ENCODE measurements around the gene PSMD11. TPM values are rescaled to one million over a fixed set of nuclear protein-coding genes. Genes with fewer than 3 reads are reported as not detected.
A peak's percentile ranks its signal among the peaks of the same experiment; 100 is the strongest.

PSMD11 gene
- total and polyA plus RNA-seq, 8 donors, result 22.1 to 39.4 (median 32.7) TPM

GRCh38 chr17:32429598-32429997 is 14.7 kb upstream of the PSMD11 start:
- TF ChIP-seq, protein P1, sequence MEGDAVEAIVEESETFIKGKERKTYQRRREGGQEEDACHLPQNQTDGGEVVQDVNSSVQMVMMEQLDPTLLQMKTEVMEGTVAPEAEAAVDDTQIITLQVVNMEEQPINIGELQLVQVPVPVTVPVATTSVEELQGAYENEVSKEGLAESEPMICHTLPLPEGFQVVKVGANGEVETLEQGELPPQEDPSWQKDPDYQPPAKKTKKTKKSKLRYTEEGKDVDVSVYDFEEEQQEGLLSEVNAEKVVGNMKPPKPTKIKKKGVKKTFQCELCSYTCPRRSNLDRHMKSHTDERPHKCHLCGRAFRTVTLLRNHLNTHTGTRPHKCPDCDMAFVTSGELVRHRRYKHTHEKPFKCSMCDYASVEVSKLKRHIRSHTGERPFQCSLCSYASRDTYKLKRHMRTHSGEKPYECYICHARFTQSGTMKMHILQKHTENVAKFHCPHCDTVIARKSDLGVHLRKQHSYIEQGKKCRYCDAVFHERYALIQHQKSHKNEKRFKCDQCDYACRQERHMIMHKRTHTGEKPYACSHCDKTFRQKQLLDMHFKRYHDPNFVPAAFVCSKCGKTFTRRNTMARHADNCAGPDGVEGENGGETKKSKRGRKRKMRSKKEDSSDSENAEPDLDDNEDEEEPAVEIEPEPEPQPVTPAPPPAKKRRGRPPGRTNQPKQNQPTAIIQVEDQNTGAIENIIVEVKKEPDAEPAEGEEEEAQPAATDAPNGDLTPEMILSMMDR (IDR thresholded peaks at IDR 0.05), result no peak
- no peak overlapping the region for H3K4me3 ChIP-seq
- no peaks in the 10 kb centered on the region for H3K36me3 ChIP-seq
- no peaks in the 10 kb centered on the region for H3K4me1 ChIP-seq
- WGBS, 2 donors, result 81 to 89% methylated on average over 2 of the region's 2 CpGs
- no peak for DNase-seq
- no peak for FAIRE-seq
- no peaks in the 10 kb centered on the region for H3K9me3 ChIP-seq
- H3K27ac ChIP-seq, result no peak overlapping the region
- H3K27me3 ChIP-seq, result no peaks in the 10 kb centered on the region
- ATAC-seq, result no peak
- intact Hi-C loops (cut with DNase I), result no loop called here

DNA sequence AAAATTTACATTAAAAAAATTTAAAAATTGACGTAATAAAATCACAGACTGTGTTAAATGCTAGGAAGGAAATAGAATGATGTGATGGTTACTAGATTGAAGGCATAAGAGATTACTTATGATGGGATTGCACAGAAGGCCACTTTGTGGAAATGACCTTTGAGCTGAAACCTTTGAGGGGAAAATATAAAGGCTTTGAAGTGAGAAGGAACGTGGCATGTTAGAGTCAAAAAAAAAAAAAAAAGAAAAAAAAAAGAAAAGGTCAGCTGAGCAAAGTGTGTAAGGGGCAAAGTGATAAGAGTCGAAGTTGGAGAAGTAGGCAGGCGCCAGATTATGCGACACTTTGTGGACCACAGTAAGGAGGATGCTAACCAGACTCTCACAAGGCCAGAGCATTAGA is 3.6 kb upstream of the PSMD11 start:
- Histone ChIP-seq H3K9me3 (no peaks in the 10 kb centered on the region), H3K4me3 (no peak overlapping the region), H3K27me3 (no peaks in the 10 kb centered on the region), H3K27ac (no peak overlapping the region), H3K4me1 (peaks cover 1 to 4% (median 3%) of the 10 kb centered on the region in 3 donors), H3K36me3 (no peaks in the 10 kb centered on the region)
- ATAC-seq (no peak), FAIRE-seq (no peak), DNase-seq (no peak)
- intact Hi-C loops (cut with DNase I), result no loop called here
- WGBS, 2 donors, result 67 to 76% methylated on average over 5 of the region's 5 CpGs
- TF ChIP-seq, protein P1 (IDR thresholded peaks at IDR 0.05), result no peak

DNA sequence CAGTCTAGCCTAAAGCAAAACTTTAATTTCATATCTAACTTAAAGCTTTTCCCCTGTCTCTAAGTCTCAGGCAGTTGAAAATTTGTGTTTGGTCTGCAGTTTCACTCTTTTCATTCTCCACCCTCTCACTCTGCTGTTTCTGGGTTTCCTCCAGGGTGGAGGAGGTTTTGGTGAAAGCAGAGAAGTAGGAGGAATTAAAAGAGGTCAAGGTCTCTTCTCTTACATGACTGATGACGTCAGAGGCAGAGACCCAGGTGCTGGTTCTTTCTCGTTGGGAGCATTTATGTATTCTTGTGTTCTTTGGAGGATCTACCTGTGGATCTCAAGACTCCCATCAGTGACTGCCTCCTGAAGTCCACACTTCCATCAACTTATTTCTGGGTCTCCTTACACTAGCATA is 2.4 kb upstream of the PSMD11 start:
- Histone ChIP-seq H3K27ac (no peak overlapping the region), H3K4me1 (peaks cover 6 to 16% (median 10%) of the 10 kb centered on the region in 3 donors), H3K9me3 (no peaks in the 10 kb centered on the region), H3K27me3 (no peaks in the 10 kb centered on the region), H3K4me3 (no peak overlapping the region), H3K36me3 (no peaks in the 10 kb centered on the region)
- intact Hi-C loops (cut with DNase I), result no loop called here
- ATAC-seq (no peak), DNase-seq (no peak), FAIRE-seq (no peak)
- WGBS, 2 donors, result 43 to 44% methylated on average over 2 of the region's 2 CpGs
- TF ChIP-seq, protein P1 (IDR thresholded peaks at IDR 0.05), result no peak

- ATAC-seq (peak in 3 of 4 donors; percentile 5 to 12 (median 11)), FAIRE-seq (no peak), DNase-seq (no peak)
- Histone ChIP-seq H3K9me3 (no peaks in the 10 kb centered on the region), H3K4me3 (peak overlapping the region; percentile 94 to 97 (median 96)), H3K4me1 (peaks cover 6 to 19% (median 10%) of the 10 kb centered on the region in 3 donors), H3K27me3 (no peaks in the 10 kb centered on the region), H3K27ac (no peak overlapping the region), H3K36me3 (no peaks in the 10 kb centered on the region)
- WGBS, 2 donors, result 3 to 4% methylated on average over 29 of the region's 29 CpGs
- intact Hi-C loops (cut with DNase I), result no loop called here
- TF ChIP-seq, protein P1 (IDR thresholded peaks at IDR 0.05), result no peak
These were observed 446 bp upstream of the PSMD11 start for GRCh38 chr17:32443827-32444300.

DNA sequence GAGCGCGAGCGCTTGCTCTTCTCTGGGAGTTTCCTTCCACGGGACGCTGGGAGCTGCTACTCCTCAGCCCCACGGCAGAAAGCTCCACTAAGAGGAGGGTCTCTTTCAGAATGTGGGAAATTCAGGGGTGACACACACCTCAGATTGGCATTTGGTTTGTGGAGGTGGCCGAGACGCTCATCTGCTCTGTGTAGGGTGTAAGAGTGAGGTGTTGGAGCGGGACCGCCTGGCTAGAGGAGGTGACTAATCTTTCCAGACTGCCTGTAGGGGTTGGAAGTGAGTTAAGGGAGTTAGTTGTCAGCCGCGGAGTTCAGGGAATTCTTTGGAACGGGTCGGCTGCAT is 735 bp downstream of the PSMD11 start:
- FAIRE-seq, result no peak
- intact Hi-C loops (cut with DNase I), result loop anchor here in 1 of 3 donors (5.0 kb wide), 1 partner anchor 83 kb away; no protein-coding TSS in a partner anchor

More for the DNA sequence above, 735 bp downstream of the PSMD11 start:
- 0% methylated on average over 14 of the region's 14 CpGs for WGBS, 2 donors
- Histone ChIP-seq H3K36me3 (peaks cover 0 to 7% (median 0%) of the 10 kb centered on the region in 3 donors), H3K27me3 (no peaks in the 10 kb centered on the region), H3K4me3 (peak overlapping the region; percentile 94 to 97 (median 96)), H3K4me1 (peaks cover 6 to 19% (median 10%) of the 10 kb centered on the region in 3 donors), H3K9me3 (no peaks in the 10 kb centered on the region), H3K27ac (peak overlapping the region; percentile 53 to 73 (median 68))
- peak in 1 of 6 donors; percentile 13 for DNase-seq
- TF ChIP-seq, protein P1 (IDR thresholded peaks at IDR 0.05), result no peak
- ATAC-seq, result peak; percentile 47 to 72 (median 56)

Data from pancreas (tissue), 10 donors.